Vagina (tissue), 2 donors: ENCODE data around the gene MRGPRD.

Experiments
- CTCF ChIP-seq, 3 experiments: fragments of 450-650 bp in 2 of 3; fragments of 200-600 bp in 1 of 3; sonication (generic) in 1 of 3; IDR thresholded peaks; one replicate each; pipeline ENCODE4 v1.5.1; 2017 to 2019; ENCODE audit warnings: antibody characterized with exemption in 3 of 3, mild to moderate bottlenecking in 2 of 3, moderate library complexity in 2 of 3
- POLR2A ChIP-seq, 2 donors: fragments of 450-650 bp; IDR thresholded peaks; one replicate each; pipeline ENCODE4 v1.6.1; 2017; ENCODE audit warnings: antibody characterized with exemption in 2 of 2, mild to moderate bottlenecking in 2 of 2, moderate library complexity in 2 of 2
- POLR2AphosphoS5 ChIP-seq, 2 donors: sonication (generic); formaldehyde crosslinking; IDR thresholded peaks; one replicate each; pipeline ENCODE4 v1.9.0; 2017; ENCODE audit warnings: antibody characterized with exemption in 2 of 2, mild to moderate bottlenecking in 2 of 2, low read depth in 1 of 2; ENCODE audit not compliant: insufficient read depth in 1 of 2

GRCh38 chr11:68941324-68942094, 39.3 kb downstream of the MRGPRD start:
- TF ChIP-seq CTCF (IDR thresholded peaks at IDR 0.05) = no peak
- no peak for TF ChIP-seq POLR2AphosphoS5 (IDR thresholded peaks at IDR 0.05; ENCODE audit: insufficient read depth in 1 of 2, low read depth in 1 of 2)
- TF ChIP-seq POLR2A (IDR thresholded peaks at IDR 0.05) = no peak
